HG03342 (cell line): ENCODE results near the gene CENPF.
"Not testable (repeated sequence)": the region's sequence is repeated elsewhere in the genome, so short reads cannot be mapped to it uniquely, and the experiment has no call there.

Experiments
- ATAC-seq: cut with Tn5 transposase; IDR thresholded peaks from one replicate; pipeline ENCODE4 v1.9.1; 2021; ENCODE audit warnings: mild to moderate bottlenecking, moderate library complexity; ENCODE audit not compliant: unreplicated experiment

The CENPF gene

DNA sequence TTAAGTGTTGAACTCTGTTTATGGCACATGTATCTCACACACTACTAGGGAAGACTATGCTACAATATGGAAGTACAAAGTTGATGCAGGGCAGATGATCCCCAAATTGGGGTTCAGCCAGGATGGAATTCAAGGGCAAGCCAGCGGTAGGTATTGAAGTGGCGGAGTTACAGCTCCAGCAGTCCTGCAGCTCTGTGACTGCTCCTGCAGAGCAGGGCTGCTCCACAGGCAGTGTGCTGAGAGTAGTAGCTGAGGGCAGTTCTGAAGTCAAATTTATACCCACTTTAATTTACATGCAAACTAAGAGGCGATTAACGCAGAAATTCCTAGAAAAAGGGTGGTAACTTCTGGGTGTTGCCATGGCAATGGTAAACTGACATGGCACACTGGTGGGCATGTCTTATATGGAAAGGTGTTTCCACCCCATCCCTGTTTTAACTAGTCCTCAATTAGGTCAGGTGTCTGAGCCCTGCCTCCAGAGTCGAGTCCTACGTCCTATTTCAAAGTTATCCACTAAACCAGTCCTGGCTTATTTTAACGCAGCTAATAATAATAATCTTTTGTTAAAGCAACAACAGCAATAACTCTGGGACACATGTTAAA is 20.6 kb upstream of the CENPF start:
- no peak for ATAC-seq

- no peak for ATAC-seq
Observed at GRCh38 chr1:214583113-214583512, 19.9 kb upstream of the CENPF start.

DNA sequence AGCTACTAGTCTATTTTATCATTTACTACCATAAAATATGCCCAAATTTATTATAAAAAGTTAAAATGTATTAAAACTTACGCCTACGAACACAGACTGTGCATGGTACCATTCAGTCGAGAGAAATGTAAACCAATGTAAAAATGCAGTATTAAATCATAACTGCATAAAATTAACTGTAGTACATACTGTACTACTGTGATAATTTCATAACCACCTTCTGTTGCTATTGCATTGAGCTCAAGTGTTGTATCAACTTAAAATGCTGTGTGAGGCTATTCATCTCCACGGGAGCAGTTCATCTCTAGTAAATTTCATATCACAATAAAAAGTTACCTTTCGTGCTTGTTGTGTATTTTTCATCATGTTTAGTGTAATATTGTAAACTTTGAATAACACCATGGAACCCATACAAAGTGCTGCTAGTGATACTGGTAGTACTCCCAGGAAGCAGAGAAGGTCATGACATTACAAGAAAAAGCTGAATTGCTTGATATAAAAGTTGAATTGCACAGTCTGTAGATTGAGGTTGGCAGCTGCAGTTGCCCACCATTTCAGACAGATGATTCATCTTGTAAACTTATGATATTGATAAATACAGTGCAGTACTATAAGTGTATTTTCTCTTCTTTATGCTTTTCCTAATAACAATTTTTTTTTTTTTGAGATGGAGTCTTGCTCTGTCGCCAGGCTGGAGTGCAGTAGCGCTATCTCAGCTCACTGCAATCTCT is 19.0 kb upstream of the CENPF start:
- ATAC-seq = no peak

DNA sequence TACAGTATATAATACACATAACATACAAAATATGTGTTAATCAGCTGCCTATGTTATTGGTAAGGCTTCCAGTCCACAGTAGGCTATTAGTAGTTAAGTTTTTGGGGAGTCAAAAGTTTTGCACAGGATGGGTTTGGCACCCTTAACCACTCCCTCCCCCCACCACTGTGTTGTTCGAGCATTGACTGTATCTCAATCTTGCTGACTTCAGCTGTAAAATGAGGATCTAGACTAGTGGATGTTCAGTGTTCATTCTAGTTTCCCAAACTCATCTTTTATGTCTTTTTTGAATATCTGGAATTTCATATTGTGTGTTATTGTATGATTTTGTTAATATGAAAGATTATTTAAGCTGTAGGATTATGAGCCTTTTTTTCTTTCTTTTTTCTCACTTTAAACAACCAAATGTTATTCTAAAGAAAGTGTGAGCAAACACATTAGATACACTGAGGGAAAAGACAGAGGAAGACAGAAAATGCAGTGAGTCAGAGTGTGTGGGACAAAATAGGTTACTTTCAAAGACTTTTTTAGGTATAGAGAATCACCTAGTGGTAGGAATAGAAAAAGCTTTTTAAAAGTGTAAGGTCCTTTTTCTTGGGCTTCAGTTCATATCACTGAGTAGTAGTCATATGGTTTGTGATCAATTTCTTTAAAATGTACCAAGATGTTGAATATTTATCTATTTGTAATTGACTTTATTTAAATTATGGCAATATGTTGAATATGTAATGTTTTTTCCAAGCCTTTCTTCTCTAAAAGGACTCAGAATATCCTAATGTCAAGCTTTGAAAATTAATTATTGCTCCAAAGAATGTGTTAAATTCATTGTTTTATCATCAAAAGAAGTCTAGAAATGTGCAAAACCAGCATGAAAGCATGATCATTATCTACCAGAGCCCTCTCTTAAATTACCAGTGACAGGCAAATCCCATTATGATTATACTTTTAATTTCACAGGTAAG is 17.9 kb upstream of the CENPF start:
- ATAC-seq = peak; percentile 79

GRCh38 chr1:214586621-214587020 is 16.4 kb upstream of the CENPF start:
- no peak for ATAC-seq

DNA sequence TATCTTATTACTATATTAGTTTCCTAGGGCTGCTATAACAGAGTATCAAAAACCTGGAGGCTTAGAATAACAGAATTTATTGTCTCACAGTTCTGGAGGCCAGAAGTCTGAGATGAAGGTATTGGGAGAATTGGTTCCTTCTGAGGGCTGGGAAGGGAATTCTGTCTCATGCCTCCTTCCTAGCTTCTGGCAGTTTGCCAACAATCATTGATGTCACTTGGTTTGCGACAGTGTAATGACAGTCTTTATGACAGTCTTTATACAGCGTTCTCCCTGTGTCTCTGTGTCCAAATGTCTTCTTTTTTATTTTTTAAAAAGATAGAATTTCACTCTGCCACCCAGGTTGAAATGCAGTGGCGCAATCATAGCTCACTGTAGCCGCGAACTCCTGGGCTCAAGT is 15.8 kb upstream of the CENPF start:
- no peak for ATAC-seq

- no peak for ATAC-seq
Observed at GRCh38 chr1:214588963-214589597, 13.9 kb upstream of the CENPF start.

DNA sequence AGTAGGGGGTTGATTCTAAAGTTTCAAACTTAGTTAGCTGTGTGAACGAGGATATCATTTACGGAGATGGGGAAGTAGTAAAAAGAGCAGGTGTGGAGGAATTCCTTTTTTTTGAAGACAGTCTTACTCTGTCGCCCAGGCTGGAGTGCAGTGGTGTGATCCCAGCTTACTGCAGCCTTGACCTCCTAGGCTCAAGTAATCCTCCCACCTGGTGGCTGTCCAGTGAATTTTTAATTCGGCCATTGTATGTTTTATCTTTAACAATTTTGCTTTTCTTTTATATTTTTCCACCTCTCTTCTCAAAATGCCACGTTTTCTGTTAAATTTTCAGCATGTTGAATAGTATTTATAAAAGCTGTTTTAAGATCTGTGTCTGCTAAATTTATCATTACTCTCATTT is 12.3 kb upstream of the CENPF start:
- no peak for ATAC-seq

GRCh38 chr1:214591918-214592317 is 11.1 kb upstream of the CENPF start:
- ATAC-seq = not testable (repeated sequence)

DNA sequence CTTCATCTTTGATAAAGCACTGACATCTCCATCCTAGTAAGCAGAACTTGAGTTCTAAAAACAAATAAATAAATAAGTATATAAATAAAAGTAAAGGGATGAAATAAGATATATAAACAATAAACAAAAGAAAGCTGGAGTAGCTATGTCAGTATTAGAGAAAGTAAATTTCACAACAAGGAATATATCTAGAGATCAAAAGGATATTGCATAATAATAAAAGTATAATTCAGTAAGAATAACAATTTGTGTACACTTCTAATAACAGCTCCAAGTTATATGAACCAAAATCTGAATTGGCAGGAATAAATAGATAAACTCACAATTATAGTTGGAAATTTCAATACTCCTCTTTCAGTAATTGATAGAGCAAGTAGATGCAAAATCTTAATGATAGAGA is 9.8 kb upstream of the CENPF start:
- ATAC-seq = no peak

DNA sequence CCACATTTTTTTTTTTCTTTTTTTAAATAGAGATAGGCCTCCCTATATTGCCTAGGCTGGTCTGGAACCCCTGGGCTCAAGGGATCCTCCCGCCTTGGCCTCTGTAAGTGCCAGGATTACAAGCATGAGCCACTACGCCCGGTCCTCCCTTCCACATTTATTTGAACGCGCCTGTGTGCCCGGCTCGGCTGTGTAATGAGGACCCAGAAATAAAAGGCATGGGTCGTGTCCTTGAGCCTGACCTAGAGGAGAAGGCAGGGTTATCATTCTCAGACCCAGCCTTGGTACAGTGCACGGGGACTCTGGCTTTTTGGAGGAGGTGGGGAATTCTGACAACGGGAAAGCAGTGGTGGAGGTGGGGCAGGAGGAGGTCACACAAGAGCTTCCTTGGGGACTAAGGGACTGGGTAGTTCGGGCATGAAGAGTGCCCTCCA is 841 bp downstream of the CENPF start:
- no peak for ATAC-seq

DNA sequence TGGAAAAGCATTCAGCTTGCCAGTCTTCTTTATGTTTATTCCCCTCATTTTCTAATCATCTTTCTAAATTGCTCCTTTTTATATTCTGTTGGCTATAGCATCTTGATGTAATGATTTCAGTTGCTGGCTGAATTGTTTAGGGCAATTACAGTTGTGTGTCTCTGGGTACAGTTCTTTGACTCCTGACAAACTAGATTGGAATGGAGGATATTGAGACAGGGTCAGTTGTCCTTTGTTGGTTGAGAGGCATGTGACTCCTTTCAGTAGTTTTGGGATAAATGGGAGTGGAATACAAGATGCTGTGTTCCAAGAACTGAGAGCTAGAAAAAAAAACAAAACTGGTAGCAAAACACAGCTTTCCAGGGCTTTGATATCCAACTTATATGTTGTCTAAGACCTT is 1.5 kb downstream of the CENPF start:
- no peak for ATAC-seq

GRCh38 chr1:214605484-214605883 is 2.5 kb downstream of the CENPF start:
- ATAC-seq = not testable (repeated sequence)

- ATAC-seq = not testable (repeated sequence)
Observed at GRCh38 chr1:214605933-214606925, 3.2 kb downstream of the CENPF start.

DNA sequence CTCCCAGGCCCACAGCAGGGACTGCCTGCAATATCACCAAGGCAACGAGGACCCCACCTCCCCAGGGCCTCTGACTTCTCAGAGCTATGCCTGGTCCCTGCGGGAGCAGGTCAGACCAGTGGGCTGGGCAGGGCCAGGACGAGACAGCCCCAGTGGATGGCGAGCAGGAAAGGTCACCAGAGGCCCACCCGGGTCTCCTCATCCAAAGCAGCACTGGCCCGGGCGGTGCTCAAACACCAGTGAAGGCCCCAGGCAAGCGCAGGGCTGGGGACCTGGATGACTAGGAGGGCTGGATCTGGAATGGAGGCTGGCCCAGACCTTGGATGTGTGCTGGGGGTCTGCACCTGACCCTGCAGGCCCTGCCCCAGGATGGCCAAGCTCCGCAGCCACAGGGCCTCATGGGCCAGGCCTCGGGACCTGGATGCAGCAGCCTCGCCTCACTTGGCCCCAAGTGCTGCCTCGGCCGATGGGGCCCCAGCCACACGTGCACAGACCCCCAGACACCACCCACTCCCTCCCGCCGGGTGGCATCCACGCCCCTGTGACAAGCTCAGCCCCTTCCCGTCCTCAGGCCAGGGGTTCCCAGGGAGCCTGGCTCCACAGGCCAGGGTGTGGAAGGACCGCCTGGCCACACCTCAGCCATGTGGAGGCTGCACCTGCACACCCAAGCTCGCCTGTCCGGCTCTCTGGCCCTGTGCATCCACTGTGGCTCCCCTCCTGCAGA is 4.7 kb downstream of the CENPF start:
- ATAC-seq = not testable (repeated sequence)

GRCh38 chr1:214608216-214608783 is 5.3 kb downstream of the CENPF start:
- ATAC-seq = not testable (repeated sequence)

DNA sequence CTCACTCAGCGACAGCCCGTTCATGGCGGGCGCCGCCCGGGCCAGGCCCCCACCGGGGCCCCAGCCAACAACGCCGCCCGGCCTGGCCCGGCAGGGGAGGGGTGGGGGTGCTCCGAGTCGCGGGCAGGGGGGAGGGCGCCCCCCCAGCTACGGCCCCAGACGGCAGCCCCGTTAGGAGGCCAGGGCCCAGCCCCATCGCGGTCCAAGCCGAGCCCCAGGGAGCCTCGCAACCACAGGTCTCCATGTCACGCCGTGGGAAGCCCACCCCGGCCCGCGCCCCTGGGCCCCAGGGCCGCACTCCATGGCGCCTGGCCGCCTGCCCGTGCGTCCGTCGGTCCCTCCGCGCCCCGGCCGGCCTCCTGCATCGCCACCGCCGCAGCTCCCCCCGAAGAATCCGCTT is 5.8 kb downstream of the CENPF start:
- not testable (repeated sequence) for ATAC-seq

DNA sequence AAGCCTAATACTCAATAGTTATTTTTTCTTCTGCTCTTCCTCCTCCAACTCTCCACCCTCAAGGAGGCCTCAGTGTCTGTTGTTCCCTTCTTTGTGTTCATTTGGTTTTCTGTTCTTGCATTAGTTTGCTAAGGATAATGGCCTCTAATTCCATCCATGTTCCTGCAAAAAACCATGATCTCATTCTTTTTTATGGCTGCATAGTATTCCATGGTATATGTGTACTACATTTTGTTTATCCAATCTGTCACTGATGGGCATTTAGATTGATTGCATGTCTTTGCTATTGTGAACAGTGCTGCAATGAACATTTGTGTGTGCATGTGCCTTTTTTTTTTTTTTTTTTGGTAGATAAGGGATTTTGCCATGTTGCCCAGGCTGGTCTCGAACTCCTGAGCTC is 6.7 kb downstream of the CENPF start:
- ATAC-seq = no peak

- ATAC-seq = peak; percentile 66
Observed at GRCh38 chr1:214610136-214610535, 7.1 kb downstream of the CENPF start.
